Measurements from ENCODE around the gene STPG2. TPM values are rescaled to one million over a fixed set of nuclear protein-coding genes. Genes with fewer than 3 reads are reported as not detected.

Gene STPG2
- total and polyA plus RNA-seq, 2 of the 8 experiments (the other 6 are each of a cell fraction or from before 2014, with no cell fraction given): 0.03 TPM; not detected in 1

DNA sequence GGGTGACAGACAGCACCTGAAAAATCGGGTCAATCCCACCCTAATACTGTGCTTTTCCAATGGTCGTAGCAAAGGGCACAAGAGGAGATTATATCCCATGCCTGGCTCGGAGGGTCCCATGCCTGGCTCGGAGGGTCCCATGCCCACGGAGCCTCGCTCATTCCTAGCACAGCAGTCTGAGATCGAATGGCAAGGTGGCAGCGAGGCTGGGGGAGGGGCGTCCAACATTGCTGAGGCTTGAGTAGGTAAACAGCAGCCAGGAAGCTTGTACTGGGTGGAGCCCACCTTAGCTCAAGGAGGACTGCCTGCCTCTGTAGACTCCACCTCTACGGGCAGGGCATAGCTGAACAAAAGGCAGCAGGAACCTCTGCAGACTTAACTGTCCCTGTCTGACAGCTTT lies 365.1 kb downstream of the STPG2 start:
- Histone ChIP-seq H3K27ac (ENCODE audit: low read depth, low read length) (no peak overlapping the region), H3K56ac (replicated peaks; ENCODE audit: insufficient read length, low read depth, low read length) (no peak overlapping the region), H3K4me2 (ENCODE audit: insufficient read depth in 1 of 2, low read depth in 2 of 2, low read length in 2 of 2) (no peak overlapping the region), H4K8ac (ENCODE audit: extremely low read depth, insufficient read depth, low read length) (no peak overlapping the region), H2BK5ac (ENCODE audit: low read depth, low read length) (no peak overlapping the region), H3K79me1 (ENCODE audit: low read depth, low read length) (no peaks in the 10 kb centered on the region), H3K18ac (ENCODE audit: extremely low read depth, low read length) (no peak overlapping the region), H3K27me3 (replicated peaks in 1 of 4; ENCODE audit: control insufficient read depth in 3 of 4, extremely low read depth in 1 of 4, insufficient read depth in 3 of 4, low read length in 3 of 4) (no peaks in the 10 kb centered on the region), H3K79me2 (ENCODE audit: control insufficient read depth in 1 of 2, insufficient read depth in 2 of 2, low read length in 2 of 2) (no peaks in the 10 kb centered on the region), H4K20me1 (replicated peaks in 1 of 2; ENCODE audit: control insufficient read depth in 1 of 2, insufficient read depth in 2 of 2, low read length in 2 of 2) (no peaks in the 10 kb centered on the region), H2AFZ (ENCODE audit: low read length) (no peak overlapping the region), H3K23ac (ENCODE audit: insufficient read length) (no peak overlapping the region), H3K4ac (replicated peaks; ENCODE audit: insufficient read length, low read depth, low read length) (no peak overlapping the region), H3K23me2 (ENCODE audit: low read depth, low read length) (no peaks in the 10 kb centered on the region), H3K14ac (ENCODE audit: insufficient read length) (no peak overlapping the region), H3K9ac (replicated peaks in 1 of 4; ENCODE audit: extremely low read depth in 1 of 4, low read depth in 3 of 4, low read length in 3 of 4) (no peak overlapping the region), H3K36me3 (ENCODE audit: control insufficient read depth in 2 of 4, insufficient read depth in 4 of 4, low read length in 3 of 4) (no peaks in the 10 kb centered on the region), H2BK15ac (ENCODE audit: low read length) (no peak overlapping the region), H3K4me3 (ENCODE audit: extremely low read depth in 1 of 4, insufficient read depth in 2 of 4, low read depth in 3 of 4, low read length in 4 of 4) (no peak overlapping the region), H4K91ac (replicated peaks; ENCODE audit: insufficient read length, low read length) (no peak overlapping the region), H3K9me3 (ENCODE audit: insufficient read depth in 2 of 2, low read depth in 1 of 2, low read length in 1 of 2) (no peaks in the 10 kb centered on the region), H3K4me1 (replicated peaks in 1 of 4; ENCODE audit: control insufficient read depth in 3 of 4, insufficient read depth in 4 of 4, low read length in 3 of 4) (no peaks in the 10 kb centered on the region), H4K5ac (ENCODE audit: insufficient read length, low read depth, low read length) (no peak overlapping the region), H2AK5ac (ENCODE audit: low read depth, low read length) (no peak overlapping the region), H2BK12ac (ENCODE audit: low read depth, low read length) (no peak overlapping the region), H2BK120ac (replicated peaks; ENCODE audit: low read depth, low read length) (no peak overlapping the region), H2BK20ac (ENCODE audit: low read length) (no peak overlapping the region)
- CTCF ChIA-PET (ENCODE audit: partially characterized antibody): interaction anchor here (0.7 kb wide), 1 partner anchor 624 kb away, joined by 3 read pairs; no protein-coding TSS in a partner anchor
- WGBS, 2 experiments (ENCODE audit: extremely low coverage in 1 of 2, insufficient coverage in 1 of 2, insufficient read length in 1 of 2, insufficient replicate concordance in 2 of 2, low coverage in 1 of 2, low lambda C conversion rate in 2 of 2, missing lambda C conversion rate in 1 of 2): 84% methylated on average over 10 of the region's 10 CpGs; no CpG with 5 or more reads in 1 of the 2 experiments
- POLR2A ChIA-PET (ENCODE audit: partially characterized antibody): no interaction called here
- FAIRE-seq (no peak), DNase-seq (ENCODE audit: low read depth in 1 of 2, low spot score in 2 of 2) (no peak)
- TF ChIP-seq CBX8 (IDR thresholded peaks at IDR 0.05; ENCODE audit: borderline replicate concordance, low read depth, low read length) (no peak), KDM1A (IDR thresholded peaks at IDR 0.05; ENCODE audit: borderline replicate concordance, low read length) (no peak), FOSL1 (IDR thresholded peaks at IDR 0.05; ENCODE audit: insufficient read depth, low read depth, low read length) (no peak), KDM5A (IDR thresholded peaks at IDR 0.05; ENCODE audit: low read length) (no peak), CREB1 (IDR thresholded peaks at IDR 0.05) (no peak), CHD1 (IDR thresholded peaks at IDR 0.05; ENCODE audit: low read depth, low read length) (no peak), YY1 (IDR thresholded peaks at IDR 0.05; ENCODE audit: low read depth, low read length) (no peak), POLR2AphosphoS5 (IDR thresholded peaks at IDR 0.05; ENCODE audit: low read depth, low read length) (no peak), RBBP5 (IDR thresholded peaks at IDR 0.05; ENCODE audit: borderline replicate concordance, low read depth, low read length) (no peak), SIRT6 (IDR thresholded peaks at IDR 0.05; ENCODE audit: low read length) (no peak), JUN (IDR thresholded peaks at IDR 0.05; ENCODE audit: low read depth, low read length) (no peak)
- TF ChIP-seq, protein P1, sequence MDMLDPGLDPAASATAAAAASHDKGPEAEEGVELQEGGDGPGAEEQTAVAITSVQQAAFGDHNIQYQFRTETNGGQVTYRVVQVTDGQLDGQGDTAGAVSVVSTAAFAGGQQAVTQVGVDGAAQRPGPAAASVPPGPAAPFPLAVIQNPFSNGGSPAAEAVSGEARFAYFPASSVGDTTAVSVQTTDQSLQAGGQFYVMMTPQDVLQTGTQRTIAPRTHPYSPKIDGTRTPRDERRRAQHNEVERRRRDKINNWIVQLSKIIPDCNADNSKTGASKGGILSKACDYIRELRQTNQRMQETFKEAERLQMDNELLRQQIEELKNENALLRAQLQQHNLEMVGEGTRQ (IDR thresholded peaks at IDR 0.05; ENCODE audit: low read length): no peak
- TF ChIP-seq, protein P2, sequence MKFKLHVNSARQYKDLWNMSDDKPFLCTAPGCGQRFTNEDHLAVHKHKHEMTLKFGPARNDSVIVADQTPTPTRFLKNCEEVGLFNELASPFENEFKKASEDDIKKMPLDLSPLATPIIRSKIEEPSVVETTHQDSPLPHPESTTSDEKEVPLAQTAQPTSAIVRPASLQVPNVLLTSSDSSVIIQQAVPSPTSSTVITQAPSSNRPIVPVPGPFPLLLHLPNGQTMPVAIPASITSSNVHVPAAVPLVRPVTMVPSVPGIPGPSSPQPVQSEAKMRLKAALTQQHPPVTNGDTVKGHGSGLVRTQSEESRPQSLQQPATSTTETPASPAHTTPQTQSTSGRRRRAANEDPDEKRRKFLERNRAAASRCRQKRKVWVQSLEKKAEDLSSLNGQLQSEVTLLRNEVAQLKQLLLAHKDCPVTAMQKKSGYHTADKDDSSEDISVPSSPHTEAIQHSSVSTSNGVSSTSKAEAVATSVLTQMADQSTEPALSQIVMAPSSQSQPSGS (IDR thresholded peaks at IDR 0.05; ENCODE audit: low read length): no peak

Measured in H1 (cell line).